SK-N-SH treated with all-trans-retinoic acid at 6 μM for 48 hours (cell line): ENCODE measurements around the gene CXCL8.

Experiments used
- ATAC-seq: fragments of 200-7000 bp; cut with Tn5 transposase; 3 replicates; pipeline ENCODE4 v1.9.1; 2020; ENCODE audit warnings: mild to moderate bottlenecking, moderate library complexity
- ARNTL ChIP-seq: fragments of 450-650 bp; formaldehyde crosslinking; IDR thresholded peaks from 2 replicates; pipeline ENCODE4 v1.5.0; 2020; ENCODE audit warnings: low read depth, mild to moderate bottlenecking, moderate library complexity, borderline replicate concordance
- BACH2 ChIP-seq: fragments of 250-450 bp; sonication (Bioruptor Pico); IDR thresholded peaks from 2 replicates; pipeline ENCODE4 v1.9.0; 2021; ENCODE audit warnings: mild to moderate bottlenecking, borderline replicate concordance
- CREB5 ChIP-seq: fragments of 250-450 bp; sonication (Bioruptor Pico); IDR thresholded peaks from 2 replicates; pipeline ENCODE4 v1.5.1; 2020; ENCODE audit warnings: low read depth, mild to moderate bottlenecking, moderate library complexity
- CSDC2 ChIP-seq: fragments of 250-450 bp; sonication (Bioruptor Pico); IDR thresholded peaks from 2 replicates; pipeline ENCODE4 v1.5.0; 2020; ENCODE audit warnings: mild to moderate bottlenecking, moderate library complexity
- CSRNP3 ChIP-seq: fragments of 250-450 bp; sonication (Bioruptor Pico); IDR thresholded peaks from 2 replicates; pipeline ENCODE4 v1.5.1; 2021; ENCODE audit warnings: mild to moderate bottlenecking, moderate library complexity
- ESRRG ChIP-seq: fragments of 250-450 bp; sonication (Bioruptor Pico); IDR thresholded peaks from 2 replicates; pipeline ENCODE4 v1.6.1; 2021; ENCODE audit warnings: mild to moderate bottlenecking
- GLIS3 ChIP-seq: fragments of 250-450 bp; sonication (Bioruptor Pico); IDR thresholded peaks from 2 replicates; pipeline ENCODE4 v1.5.0; 2020; ENCODE audit warnings: mild to moderate bottlenecking, moderate library complexity
- ISL1 ChIP-seq: fragments of 250-450 bp; sonication (Bioruptor Pico); IDR thresholded peaks from 2 replicates; pipeline ENCODE4 v2.1.2; 2022; ENCODE audit warnings: mild to moderate bottlenecking, moderate library complexity
- OSR1 ChIP-seq: fragments of 250-450 bp; sonication (Bioruptor Pico); IDR thresholded peaks from 2 replicates; pipeline ENCODE4 v1.8.0; 2022; ENCODE audit warnings: moderate library complexity, mild to moderate bottlenecking, inconsistent platforms
- PATZ1 ChIP-seq: fragments of 250-450 bp; sonication (Bioruptor Pico); IDR thresholded peaks from 2 replicates; pipeline ENCODE4 v1.8.0; 2020; ENCODE audit warnings: mild to moderate bottlenecking, moderate library complexity, borderline replicate concordance
- POU6F1 ChIP-seq: fragments of 250-450 bp; sonication (Bioruptor Pico); IDR thresholded peaks from 2 replicates; pipeline ENCODE4 v1.8.0; 2021; ENCODE audit warnings: low read depth, mild to moderate bottlenecking, moderate library complexity, borderline replicate concordance
- RARB ChIP-seq: fragments of 250-450 bp; sonication (Bioruptor Pico); IDR thresholded peaks from 2 replicates; pipeline ENCODE4 v1.8.0; 2021; ENCODE audit warnings: mild to moderate bottlenecking, moderate library complexity
- SNAI2 ChIP-seq: fragments of 250-450 bp; sonication (Bioruptor Pico); IDR thresholded peaks from 2 replicates; pipeline ENCODE4 v1.5.0; 2020; ENCODE audit warnings: mild to moderate bottlenecking, moderate library complexity
- TCF4 ChIP-seq: fragments of 250-450 bp; sonication (Bioruptor Pico); IDR thresholded peaks from 2 replicates; pipeline ENCODE4 v1.8.0; 2021; ENCODE audit warnings: mild to moderate bottlenecking, moderate library complexity, borderline replicate concordance
- TOX ChIP-seq: fragments of 250-450 bp; sonication (Bioruptor Pico); IDR thresholded peaks from 2 replicates; pipeline ENCODE4 v1.8.0; 2021; ENCODE audit warnings: mild to moderate bottlenecking, moderate library complexity, borderline replicate concordance
- TSHZ2 ChIP-seq: fragments of 250-450 bp; sonication (Bioruptor Pico); IDR thresholded peaks from 2 replicates; pipeline ENCODE4 v1.5.0; 2020; ENCODE audit warnings: mild to moderate bottlenecking, moderate library complexity
- ZC3H10 ChIP-seq: fragments of 250-450 bp; sonication (Bioruptor Pico); IDR thresholded peaks from 2 replicates; pipeline ENCODE4 v1.5.1; 2021; ENCODE audit warnings: mild to moderate bottlenecking, moderate library complexity
- ZFP3 ChIP-seq: fragments of 250-450 bp; sonication (Bioruptor Pico); IDR thresholded peaks from 2 replicates; pipeline ENCODE4 v1.5.0; 2020; ENCODE audit warnings: mild to moderate bottlenecking, moderate library complexity
- ZFP30 ChIP-seq: fragments of 450-650 bp; formaldehyde crosslinking; IDR thresholded peaks from 2 replicates; pipeline ENCODE4 v1.5.0; 2022; ENCODE audit warnings: mild to moderate bottlenecking, moderate library complexity
- ZNF565 ChIP-seq: fragments of 450-650 bp; formaldehyde crosslinking; conservative IDR thresholded peaks from 2 replicates; pipeline ENCODE4 v1.5.0; 2020; ENCODE audit warnings: low read depth, mild to moderate bottlenecking, moderate library complexity
- ZNF70 ChIP-seq: fragments of 450-650 bp; formaldehyde crosslinking; IDR thresholded peaks from 2 replicates; pipeline ENCODE4 v1.5.0; 2020; ENCODE audit warnings: mild to moderate bottlenecking, moderate library complexity
- ZNF8 ChIP-seq: fragments of 450-650 bp; formaldehyde crosslinking; IDR thresholded peaks from 2 replicates; pipeline ENCODE4 v1.5.0; 2020; ENCODE audit warnings: mild to moderate bottlenecking, moderate library complexity

The CXCL8 gene

GRCh38 chr4:73711989-73712388, 28.4 kb upstream of the CXCL8 start:
- TF ChIP-seq PATZ1 (CRISPR knock-in tag) (no peak), TCF4 (CRISPR knock-in tag) (no peak), CSRNP3 (CRISPR knock-in tag) (no peak), ISL1 (CRISPR knock-in tag) (no peak)
- no peak for ATAC-seq

GRCh38 chr4:73713650-73714049, 26.7 kb upstream of the CXCL8 start:
- TF ChIP-seq ARNTL, result no peak
- TF ChIP-seq OSR1 (CRISPR knock-in tag), result no peak
- TF ChIP-seq TOX (CRISPR knock-in tag), result no peak
- TF ChIP-seq ZFP30 (CRISPR knock-in tag), result no peak
- TF ChIP-seq TSHZ2, result no peak
- TF ChIP-seq CSRNP3 (CRISPR knock-in tag), result no peak
- TF ChIP-seq TCF4 (CRISPR knock-in tag), result no peak
- no peak for TF ChIP-seq PATZ1 (CRISPR knock-in tag)
- no peak for TF ChIP-seq POU6F1 (CRISPR knock-in tag)
- TF ChIP-seq ZC3H10 (CRISPR knock-in tag), result no peak
- no peak for TF ChIP-seq RARB (CRISPR knock-in tag)
- no peak for TF ChIP-seq GLIS3
- TF ChIP-seq, all 23 proteins: peak for 0
- ATAC-seq, result no peak

GRCh38 chr4:73714647-73715046, 25.7 kb upstream of the CXCL8 start:
- no peak for ATAC-seq
- TF ChIP-seq ZFP30 (CRISPR knock-in tag) (no peak), ISL1 (CRISPR knock-in tag) (no peak), ESRRG (CRISPR knock-in tag) (no peak), OSR1 (CRISPR knock-in tag) (no peak), CSDC2 (no peak), TOX (CRISPR knock-in tag) (no peak), ARNTL (no peak), RARB (CRISPR knock-in tag) (no peak), ZNF70 (CRISPR knock-in tag) (no peak), POU6F1 (CRISPR knock-in tag) (no peak), ZNF565 (CRISPR knock-in tag) (no peak), ZNF8 (CRISPR knock-in tag) (no peak), TCF4 (CRISPR knock-in tag) (no peak), ZC3H10 (CRISPR knock-in tag) (no peak), CREB5 (CRISPR knock-in tag) (no peak), SNAI2 (CRISPR knock-in tag) (no peak), ZFP3 (CRISPR knock-in tag) (no peak), BACH2 (CRISPR knock-in tag) (no peak)
